Lung microvascular endothelial cell (primary cell): ENCODE measurements around the gene LPXN. TPM values are rescaled to one million over a fixed set of nuclear protein-coding genes. Genes with fewer than 3 reads are reported as not detected.

ENCODE experiments used
- total RNA-seq: library from RNA; depleted of rRNA; stranded (reverse); fragments of >200 nt; gene quantifications from 2 replicates; pipeline ENCODE4 v1.2.1, GENCODE V29; 2014

Gene LPXN
- total RNA-seq, 1 donor from 2014 or later, result 2.0 TPM

Other genes starting within 250 kb of the LPXN start
- not detected in 2 replicates for gene OR5B17, start 216.8 kb downstream of the LPXN start, total RNA-seq
- gene OR5B3, start 169.0 kb downstream of the LPXN start, total RNA-seq, result not detected in 2 replicates
- gene OR5B2, start 147.7 kb downstream of the LPXN start, total RNA-seq, result not detected in 2 replicates
- not detected in 2 replicates for gene OR5B12, start 133.6 kb downstream of the LPXN start, total RNA-seq
- gene OR5B21, start 67.8 kb downstream of the LPXN start, total RNA-seq, result not detected in 2 replicates
- gene ZFP91, start 3.2 kb upstream of the LPXN start, total RNA-seq, result 28.1 and 34.3 TPM in 2 replicates
- 0.99 and 1.1 TPM in 2 replicates for gene CNTF, start 46.8 kb upstream of the LPXN start, total RNA-seq
- not detected in 2 replicates for gene GLYAT, start 156.1 kb upstream of the LPXN start, total RNA-seq